Measurements from ENCODE around the gene SLC30A4.
A peak's percentile ranks its signal among the peaks of the same experiment; 100 is the strongest.

The SLC30A4 gene

GRCh38 chr15:45549541-45550220 lies 27.1 kb upstream of the SLC30A4 start:
- Histone ChIP-seq H3K4me3 (ENCODE audit: severe bottlenecking) (no peak overlapping the region), H3K27me3 (ENCODE audit: insufficient read depth, poor library complexity, severe bottlenecking) (no peaks in the 10 kb centered on the region), H3K36me3 (ENCODE audit: low read depth) (no peaks in the 10 kb centered on the region), H3K27ac (ENCODE audit: poor library complexity, severe bottlenecking) (peak overlapping the region; percentile 51), H3K4me1 (ENCODE audit: insufficient read depth, poor library complexity, severe bottlenecking) (peaks cover 12% of the 10 kb centered on the region), H3K9me3 (ENCODE audit: severe bottlenecking) (no peaks in the 10 kb centered on the region)
- DNase-seq (ENCODE audit: low spot score) (no peak), ATAC-seq (ENCODE audit: low read depth) (peak; percentile 87)
- no peak for TF ChIP-seq CTCF (IDR thresholded peaks at IDR 0.05; ENCODE audit: poor library complexity, severe bottlenecking)

GRCh38 chr15:45548753-45549520 lies 26.4 kb upstream of the SLC30A4 start:
- no peaks in the 10 kb centered on the region for H3K9me3 ChIP-seq (ENCODE audit: severe bottlenecking)
- H3K27me3 ChIP-seq (ENCODE audit: insufficient read depth, poor library complexity, severe bottlenecking), result no peaks in the 10 kb centered on the region
- H3K4me1 ChIP-seq (ENCODE audit: insufficient read depth, poor library complexity, severe bottlenecking), result peaks cover 12% of the 10 kb centered on the region
- no peaks in the 10 kb centered on the region for H3K36me3 ChIP-seq (ENCODE audit: low read depth)
- no peak for ATAC-seq (ENCODE audit: low read depth)
- no peak overlapping the region for H3K4me3 ChIP-seq (ENCODE audit: severe bottlenecking)
- no peak for TF ChIP-seq CTCF (IDR thresholded peaks at IDR 0.05; ENCODE audit: poor library complexity, severe bottlenecking)
- peak overlapping the region; percentile 51 for H3K27ac ChIP-seq (ENCODE audit: poor library complexity, severe bottlenecking)
- DNase-seq (ENCODE audit: low spot score), result no peak

- ATAC-seq (ENCODE audit: low read depth), result no peak
- no peak overlapping the region for H3K4me3 ChIP-seq (ENCODE audit: severe bottlenecking)
- H3K9me3 ChIP-seq (ENCODE audit: severe bottlenecking), result no peaks in the 10 kb centered on the region
- peaks cover 12% of the 10 kb centered on the region for H3K4me1 ChIP-seq (ENCODE audit: insufficient read depth, poor library complexity, severe bottlenecking)
- no peak for DNase-seq (ENCODE audit: low spot score)
- H3K27me3 ChIP-seq (ENCODE audit: insufficient read depth, poor library complexity, severe bottlenecking), result no peaks in the 10 kb centered on the region
- H3K27ac ChIP-seq (ENCODE audit: poor library complexity, severe bottlenecking), result no peak overlapping the region
- no peak for TF ChIP-seq CTCF (IDR thresholded peaks at IDR 0.05; ENCODE audit: poor library complexity, severe bottlenecking)
- no peaks in the 10 kb centered on the region for H3K36me3 ChIP-seq (ENCODE audit: low read depth)
Observed at GRCh38 chr15:45546789-45547188, 24.2 kb upstream of the SLC30A4 start.

GRCh38 chr15:45544266-45545023 lies 21.9 kb upstream of the SLC30A4 start:
- ATAC-seq (ENCODE audit: low read depth) (no peak), DNase-seq (ENCODE audit: low spot score) (no peak)
- Histone ChIP-seq H3K4me1 (ENCODE audit: insufficient read depth, poor library complexity, severe bottlenecking) (peaks cover under 1% of the 10 kb centered on the region), H3K36me3 (ENCODE audit: low read depth) (no peaks in the 10 kb centered on the region), H3K27ac (ENCODE audit: poor library complexity, severe bottlenecking) (no peak overlapping the region), H3K9me3 (ENCODE audit: severe bottlenecking) (no peaks in the 10 kb centered on the region), H3K4me3 (ENCODE audit: severe bottlenecking) (no peak overlapping the region), H3K27me3 (ENCODE audit: insufficient read depth, poor library complexity, severe bottlenecking) (no peaks in the 10 kb centered on the region)
- TF ChIP-seq CTCF (IDR thresholded peaks at IDR 0.05; ENCODE audit: poor library complexity, severe bottlenecking), result no peak
